Keratinocyte (primary cell): ENCODE results near the gene PHIP. TPM values are rescaled to one million over a fixed set of nuclear protein-coding genes. Genes with fewer than 3 reads are reported as not detected.

ENCODE experiments used
- DNase-seq: peaks from one replicate; pipeline ENCODE4 v3.0.0-alpha.2; 2011; ENCODE audit warnings: low read depth, missing footprints, low spot score
- FAIRE-seq: peaks from 2 replicates; lab custom pipeline; 2011; peaks lifted over from hg19 to GRCh38; lab: Jason Lieb, UNC
- H2AFZ ChIP-seq: 2 replicates; pipeline ENCODE4 v1.6.0; 2012; ENCODE audit warnings: low read length, control low read depth, inconsistent platforms; ENCODE audit not compliant: control insufficient read depth
- H3K27ac ChIP-seq: 2 replicates; pipeline ENCODE4 v1.5.1; 2011; ENCODE audit warnings: low read length; ENCODE audit not compliant: control insufficient read depth, insufficient read depth
- H3K27me3 ChIP-seq: 3 replicates; pipeline ENCODE4 v1.6.0; 2011; ENCODE audit warnings: low read length; ENCODE audit not compliant: control insufficient read depth, insufficient read depth; ENCODE audit errors: extremely low read depth
- H3K36me3 ChIP-seq, 2 experiments: 2 replicates in 1 of 2; 3 replicates in 1 of 2; pipeline ENCODE4 v1.5.1; 2011; ENCODE audit warnings: low read length in 2 of 2, mild to moderate bottlenecking in 1 of 2; ENCODE audit not compliant: control insufficient read depth in 2 of 2, insufficient read depth in 2 of 2; ENCODE audit errors: extremely low read depth in 1 of 2
- H3K4me1 ChIP-seq: 3 replicates; pipeline ENCODE4 v1.5.1; 2011; ENCODE audit warnings: low read length; ENCODE audit not compliant: control insufficient read depth, insufficient read depth; ENCODE audit errors: extremely low read depth
- H3K4me2 ChIP-seq: 3 replicates; pipeline ENCODE4 v1.6.0; 2011; ENCODE audit warnings: low read depth, low read length; ENCODE audit not compliant: control insufficient read depth, insufficient read depth; ENCODE audit errors: extremely low read depth
- H3K4me3 ChIP-seq, 3 experiments: fragments of 200-600 bp in 1 of 3; sonication (generic) in 1 of 3; 2 replicates in 2 of 3; 3 replicates in 1 of 3; pipeline ENCODE4 v1.5.1; 2011 to 2016; ENCODE audit warnings: low read length in 3 of 3, mild to moderate bottlenecking in 3 of 3, control low read depth in 2 of 3, inconsistent platforms in 1 of 3, low read depth in 1 of 3, mixed read lengths in 1 of 3, mixed run types in 1 of 3, moderate library complexity in 1 of 3; ENCODE audit not compliant: control insufficient read depth in 2 of 3, insufficient read depth in 2 of 3; ENCODE audit errors: extremely low read depth in 1 of 3
- H3K79me2 ChIP-seq: 2 replicates; pipeline ENCODE4 v1.6.0; 2012; ENCODE audit warnings: low read length; ENCODE audit not compliant: control insufficient read depth, insufficient read depth
- H3K9ac ChIP-seq: 3 replicates; pipeline ENCODE4 v1.6.0; 2011; ENCODE audit warnings: low read length; ENCODE audit not compliant: control insufficient read depth, insufficient read depth; ENCODE audit errors: extremely low read depth
- H3K9me1 ChIP-seq: 3 replicates; pipeline ENCODE4 v1.6.0; 2011; ENCODE audit warnings: low read length; ENCODE audit not compliant: control insufficient read depth, insufficient read depth; ENCODE audit errors: extremely low read depth
- H3K9me3 ChIP-seq: 2 replicates; pipeline ENCODE4 v1.5.1; 2012; ENCODE audit warnings: low read depth, low read length; ENCODE audit not compliant: control insufficient read depth
- H4K20me1 ChIP-seq: 3 replicates; pipeline ENCODE4 v1.6.0; 2011; ENCODE audit warnings: low read length; ENCODE audit not compliant: control insufficient read depth, insufficient read depth; ENCODE audit errors: extremely low read depth
- CTCF ChIP-seq, 3 experiments: IDR thresholded peaks in 1 of 3; conservative IDR thresholded peaks in 1 of 3; optimal IDR thresholded peaks in 1 of 3; 2 replicates in 2 of 3; 3 replicates in 1 of 3; pipeline versions ENCODE3 to v1.5.1; 2011; ENCODE audit warnings: low read length in 3 of 3, mild to moderate bottlenecking in 3 of 3, moderate library complexity in 2 of 3, control low read depth in 1 of 3, inconsistent platforms in 1 of 3; ENCODE audit not compliant: insufficient read depth in 2 of 3; ENCODE audit errors: extremely low read depth in 1 of 3
- EZH2 ChIP-seq: IDR thresholded peaks from one replicate; pipeline ENCODE4 v1.6.1; 2012; ENCODE audit warnings: inconsistent platforms, mild to moderate bottlenecking, low read length, moderate library complexity
- dilution Hi-C: fragments of 300-500 bp; cut with MboI; formaldehyde crosslinking; loops from one replicate; pipeline ENCODE4 v1.7.0; 2020; ENCODE audit warnings: low sequenced_read_pairs; ENCODE audit not compliant: extremely low pct_ligation_motif_present
- polyA plus RNA-seq, 5 experiments: library from polyadenylated mRNA; depleted of rRNA in 3 of 5; stranded (reverse) in 3 of 5; stranded (forward) in 1 of 5; unstranded in 1 of 5; fragments of >200 nt; gene quantifications; 1 replicate in 1 of 5; 2 replicates in 3 of 5; 3 replicates in 1 of 5; pipeline versions ENCODE4 v1.2.1 to v1.2.3, GENCODE V29; 2011 to 2012; ENCODE audit warnings: missing spikeins in 2 of 5, low read depth in 1 of 5, low replicate concordance in 1 of 5

PHIP gene
- polyA plus RNA-seq, 1 donor (not counting 4 experiments of a cell fraction or from before 2014, with no cell fraction given) = 7.9 TPM

- TF ChIP-seq EZH2 (no peak), CTCF (optimal IDR thresholded peaks at IDR 0.05 in 1 of 3, IDR thresholded peaks at IDR 0.05 in 1 of 3, conservative IDR thresholded peaks at IDR 0.05 in 1 of 3; ENCODE audit: extremely low read depth in 1 of 3, insufficient read depth in 2 of 3, low read length in 3 of 3) (peak in 1 of 3 experiments; percentile 15)
- Histone ChIP-seq H2AFZ (peak overlapping the region; percentile 93), H3K9me1 (no peaks in the 10 kb centered on the region), H3K4me2 (peak overlapping the region; percentile 70), H3K36me3 (no peaks in the 10 kb centered on the region), H3K4me1 (peaks cover 27% of the 10 kb centered on the region), H3K9ac (peak overlapping the region; percentile 51), H3K27me3 (no peaks in the 10 kb centered on the region), H4K20me1 (no peaks in the 10 kb centered on the region), H3K27ac (no peak overlapping the region), H3K4me3 (peak overlapping the region; percentile 40 to 53 (median 51)), H3K79me2 (no peaks in the 10 kb centered on the region), H3K9me3 (no peaks in the 10 kb centered on the region)
- FAIRE-seq (no peak), DNase-seq (no peak)
- dilution Hi-C loops = no loop called here
Measured at GRCh38 chr6:78910591-78911171, 167.4 kb downstream of the PHIP start.

- no peaks in the 10 kb centered on the region for H3K79me2 ChIP-seq
- no peak for FAIRE-seq
- peak overlapping the region; percentile 51 for H3K9ac ChIP-seq
- no peaks in the 10 kb centered on the region for H4K20me1 ChIP-seq
- no peaks in the 10 kb centered on the region for H3K9me3 ChIP-seq
- no peak overlapping the region for H3K27ac ChIP-seq
- peak overlapping the region in 2 of 3 experiments; percentile 51 to 53 for H3K4me3 ChIP-seq
- TF ChIP-seq EZH2 (no peak), CTCF (optimal IDR thresholded peaks at IDR 0.05 in 1 of 3, IDR thresholded peaks at IDR 0.05 in 1 of 3, conservative IDR thresholded peaks at IDR 0.05 in 1 of 3; ENCODE audit: extremely low read depth in 1 of 3, insufficient read depth in 2 of 3, low read length in 3 of 3) (no peak)
- peak overlapping the region; percentile 93 for H2AFZ ChIP-seq
- H3K4me1 ChIP-seq = peaks cover 26% of the 10 kb centered on the region
- DNase-seq = no peak
- dilution Hi-C loops = no loop called here
- no peaks in the 10 kb centered on the region for H3K9me1 ChIP-seq
- H3K36me3 ChIP-seq = no peaks in the 10 kb centered on the region
- H3K4me2 ChIP-seq = peak overlapping the region; percentile 70
- H3K27me3 ChIP-seq = no peaks in the 10 kb centered on the region
Measured at GRCh38 chr6:78910010-78910409, 168.0 kb downstream of the PHIP start.
